Neural cell (in vitro differentiated cells): ENCODE data around the gene CXCL14. TPM values are rescaled to one million over a fixed set of nuclear protein-coding genes. Genes with fewer than 3 reads are reported as not detected.

Experiments used
- H2AFZ ChIP-seq: fragments of 200-600, 300-800 bp; sonication (generic), shearing (Covaris generic); 2 replicates; pipeline ENCODE4 v1.6.0; 2014; ENCODE audit warnings: low read depth, mild to moderate bottlenecking, antibody characterized with exemption, low read length, moderate library complexity
- H3F3A ChIP-seq: fragments of 200-600 bp; shearing (Covaris generic); 2 replicates; pipeline ENCODE4 v1.6.1; 2016; ENCODE audit warnings: mild to moderate bottlenecking, moderate library complexity, mixed read lengths, antibody characterized with exemption, low read length; ENCODE audit not compliant: insufficient read depth, poor library complexity, severe bottlenecking
- H3K27ac ChIP-seq: fragments of 200-600, 300-800 bp; sonication (generic), shearing (Covaris generic); 2 replicates; pipeline ENCODE4 v1.5.1; 2014; ENCODE audit warnings: mild to moderate bottlenecking, low read length, moderate library complexity
- H3K27me3 ChIP-seq: fragments of 300-800, 200-600 bp; sonication (generic), shearing (Covaris generic); 2 replicates; pipeline ENCODE4 v1.6.0; 2014; ENCODE audit warnings: mild to moderate bottlenecking, low read depth, low read length, moderate library complexity; ENCODE audit not compliant: insufficient read depth
- H3K36me3 ChIP-seq: fragments of 300-800, 200-600 bp; sonication (generic), shearing (Covaris generic); 2 replicates; pipeline ENCODE4 v1.5.1; 2014; ENCODE audit warnings: mild to moderate bottlenecking, antibody characterized with exemption, low read length, moderate library complexity; ENCODE audit not compliant: insufficient read depth
- H3K4me2 ChIP-seq: fragments of 300-800, 200-600 bp; sonication (generic), shearing (Covaris generic); 2 replicates; pipeline ENCODE4 v1.6.0; 2014; ENCODE audit warnings: mild to moderate bottlenecking, low read length
- H3K4me3 ChIP-seq: fragments of 300-800, 200-600 bp; sonication (generic), shearing (Covaris generic); 2 replicates; pipeline ENCODE4 v1.5.1; 2014; ENCODE audit warnings: mild to moderate bottlenecking, low read length, moderate library complexity
- H3K79me2 ChIP-seq: fragments of 200-600 bp; shearing (Covaris generic); replicated peaks from 2 replicates; pipeline ENCODE4 v1.6.0; 2014; ENCODE audit warnings: mild to moderate bottlenecking, low read length, moderate library complexity; ENCODE audit not compliant: insufficient read depth
- H3K9ac ChIP-seq: fragments of 300-800, 200-600 bp; sonication (generic), shearing (Covaris generic); 2 replicates; pipeline ENCODE4 v1.6.1; 2016; ENCODE audit warnings: mild to moderate bottlenecking, low read length, mixed read lengths
- H3K9me2 ChIP-seq: fragments of 200-600 bp; shearing (Covaris generic); 2 replicates; pipeline ENCODE4 v1.6.1; 2016; ENCODE audit warnings: mild to moderate bottlenecking, low read length, mixed read lengths; ENCODE audit not compliant: insufficient read depth
- H3K9me3 ChIP-seq: fragments of 200-600, 300-800 bp; sonication (generic), shearing (Covaris generic); 2 replicates; pipeline ENCODE4 v1.6.1; 2016; ENCODE audit warnings: mild to moderate bottlenecking, mixed run types, low read length, moderate library complexity, mixed read lengths
- H4K20me1 ChIP-seq: fragments of 200-600 bp; shearing (Covaris generic); 2 replicates; pipeline ENCODE4 v1.6.1; 2016; ENCODE audit warnings: mild to moderate bottlenecking, mixed run types; ENCODE audit not compliant: insufficient read depth
- EP300 ChIP-seq: fragments of 450-650 bp; conservative IDR thresholded peaks from 2 replicates; pipeline ENCODE4 v1.6.1; 2014; ENCODE audit warnings: antibody characterized with exemption, mild to moderate bottlenecking, moderate library complexity; ENCODE audit not compliant: poor library complexity, severe bottlenecking
- EZH2 ChIP-seq: fragments of 200-600, 300-800 bp; shearing (Covaris generic), sonication (generic); IDR thresholded peaks from 2 replicates; pipeline ENCODE4 v1.6.1; 2014; ENCODE audit warnings: antibody characterized with exemption, low read length, borderline replicate concordance, mild to moderate bottlenecking; ENCODE audit not compliant: insufficient read depth, poor library complexity, severe bottlenecking
- MXI1 ChIP-seq: fragments of 450-650 bp; conservative IDR thresholded peaks from 2 replicates; pipeline ENCODE4 v1.6.1; 2014; ENCODE audit warnings: antibody characterized with exemption, mild to moderate bottlenecking; ENCODE audit not compliant: poor library complexity, severe bottlenecking
- POLR2AphosphoS5 ChIP-seq: IDR thresholded peaks from 2 replicates; pipeline ENCODE4 v1.6.1; 2012
- RAD21 ChIP-seq: fragments of 450-650 bp; conservative IDR thresholded peaks from 2 replicates; pipeline ENCODE4 v1.6.1; 2014; ENCODE audit warnings: antibody characterized with exemption, mild to moderate bottlenecking, moderate library complexity
- SMC3 ChIP-seq: fragments of 450-650 bp; conservative IDR thresholded peaks from 2 replicates; pipeline ENCODE4 v1.6.1; 2014; ENCODE audit warnings: antibody characterized with exemption, mild to moderate bottlenecking, moderate library complexity; ENCODE audit not compliant: poor library complexity
- TAF1 ChIP-seq: IDR thresholded peaks from 2 replicates; pipeline ENCODE4 v1.6.1; 2012; ENCODE audit warnings: low read depth
- polyA plus RNA-seq: library from polyadenylated mRNA; depleted of rRNA; stranded (reverse); fragments of >200 nt; gene quantifications from 2 replicates; pipeline ENCODE4 v1.2.3, GENCODE V29; 2014
- TF ChIP-seq, protein P1 (sequence below): fragments of 450-650 bp; IDR thresholded peaks from 2 replicates; pipeline ENCODE4 v1.5.1; 2014; ENCODE audit warnings: antibody characterized with exemption, mild to moderate bottlenecking, moderate library complexity; ENCODE audit not compliant: poor library complexity, severe bottlenecking
- TF ChIP-seq, protein P2 (sequence below): IDR thresholded peaks from 2 replicates; pipeline ENCODE4 v1.6.1; 2012; ENCODE audit warnings: borderline replicate concordance

CXCL14 gene
- polyA plus RNA-seq, 1 donor from 2014 or later, result not detected

DNA sequence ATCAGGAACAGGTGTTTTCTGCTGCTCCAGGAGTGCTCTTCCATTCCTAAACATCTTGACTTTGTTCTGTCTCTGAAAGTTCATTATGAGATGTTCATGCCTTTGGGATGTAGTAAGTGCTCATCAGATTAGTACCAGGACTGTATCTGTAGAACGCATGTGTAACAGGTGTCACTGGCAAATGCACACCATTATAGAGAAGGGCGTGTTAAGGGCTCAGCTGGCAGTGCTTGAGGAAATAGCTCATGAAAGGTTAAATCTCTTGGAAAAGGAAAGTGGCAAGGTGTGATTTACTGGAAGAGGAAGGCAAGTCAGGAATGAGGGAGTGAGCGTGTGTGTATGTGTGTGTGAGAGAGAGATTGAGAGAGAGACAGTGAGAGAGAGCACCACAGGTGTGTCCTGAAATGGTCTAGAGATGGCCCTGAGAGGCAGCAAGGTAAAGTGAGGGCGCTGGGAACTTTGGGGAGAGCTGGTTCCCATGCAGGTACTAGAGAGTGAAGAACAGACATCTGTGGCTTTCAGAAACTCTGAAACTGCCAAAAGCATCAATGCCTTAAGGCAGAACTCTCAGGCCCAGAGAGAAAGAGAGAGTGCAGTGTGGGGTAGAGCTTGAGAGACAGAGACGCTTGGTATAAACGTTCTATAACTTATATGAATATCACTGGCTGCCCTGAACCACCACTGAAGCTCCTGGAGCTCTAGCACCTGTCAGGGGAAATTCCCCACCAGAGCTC lies 13.7 kb upstream of the CXCL14 start:
- no peaks in the 10 kb centered on the region for H4K20me1 ChIP-seq
- TF ChIP-seq POLR2AphosphoS5 (no peak), TAF1 (no peak), EP300 (no peak), EZH2 (no peak), RAD21 (no peak), SMC3 (no peak), MXI1 (no peak)
- TF ChIP-seq, protein P1, sequence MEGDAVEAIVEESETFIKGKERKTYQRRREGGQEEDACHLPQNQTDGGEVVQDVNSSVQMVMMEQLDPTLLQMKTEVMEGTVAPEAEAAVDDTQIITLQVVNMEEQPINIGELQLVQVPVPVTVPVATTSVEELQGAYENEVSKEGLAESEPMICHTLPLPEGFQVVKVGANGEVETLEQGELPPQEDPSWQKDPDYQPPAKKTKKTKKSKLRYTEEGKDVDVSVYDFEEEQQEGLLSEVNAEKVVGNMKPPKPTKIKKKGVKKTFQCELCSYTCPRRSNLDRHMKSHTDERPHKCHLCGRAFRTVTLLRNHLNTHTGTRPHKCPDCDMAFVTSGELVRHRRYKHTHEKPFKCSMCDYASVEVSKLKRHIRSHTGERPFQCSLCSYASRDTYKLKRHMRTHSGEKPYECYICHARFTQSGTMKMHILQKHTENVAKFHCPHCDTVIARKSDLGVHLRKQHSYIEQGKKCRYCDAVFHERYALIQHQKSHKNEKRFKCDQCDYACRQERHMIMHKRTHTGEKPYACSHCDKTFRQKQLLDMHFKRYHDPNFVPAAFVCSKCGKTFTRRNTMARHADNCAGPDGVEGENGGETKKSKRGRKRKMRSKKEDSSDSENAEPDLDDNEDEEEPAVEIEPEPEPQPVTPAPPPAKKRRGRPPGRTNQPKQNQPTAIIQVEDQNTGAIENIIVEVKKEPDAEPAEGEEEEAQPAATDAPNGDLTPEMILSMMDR, result no peak
- TF ChIP-seq, protein P2, sequence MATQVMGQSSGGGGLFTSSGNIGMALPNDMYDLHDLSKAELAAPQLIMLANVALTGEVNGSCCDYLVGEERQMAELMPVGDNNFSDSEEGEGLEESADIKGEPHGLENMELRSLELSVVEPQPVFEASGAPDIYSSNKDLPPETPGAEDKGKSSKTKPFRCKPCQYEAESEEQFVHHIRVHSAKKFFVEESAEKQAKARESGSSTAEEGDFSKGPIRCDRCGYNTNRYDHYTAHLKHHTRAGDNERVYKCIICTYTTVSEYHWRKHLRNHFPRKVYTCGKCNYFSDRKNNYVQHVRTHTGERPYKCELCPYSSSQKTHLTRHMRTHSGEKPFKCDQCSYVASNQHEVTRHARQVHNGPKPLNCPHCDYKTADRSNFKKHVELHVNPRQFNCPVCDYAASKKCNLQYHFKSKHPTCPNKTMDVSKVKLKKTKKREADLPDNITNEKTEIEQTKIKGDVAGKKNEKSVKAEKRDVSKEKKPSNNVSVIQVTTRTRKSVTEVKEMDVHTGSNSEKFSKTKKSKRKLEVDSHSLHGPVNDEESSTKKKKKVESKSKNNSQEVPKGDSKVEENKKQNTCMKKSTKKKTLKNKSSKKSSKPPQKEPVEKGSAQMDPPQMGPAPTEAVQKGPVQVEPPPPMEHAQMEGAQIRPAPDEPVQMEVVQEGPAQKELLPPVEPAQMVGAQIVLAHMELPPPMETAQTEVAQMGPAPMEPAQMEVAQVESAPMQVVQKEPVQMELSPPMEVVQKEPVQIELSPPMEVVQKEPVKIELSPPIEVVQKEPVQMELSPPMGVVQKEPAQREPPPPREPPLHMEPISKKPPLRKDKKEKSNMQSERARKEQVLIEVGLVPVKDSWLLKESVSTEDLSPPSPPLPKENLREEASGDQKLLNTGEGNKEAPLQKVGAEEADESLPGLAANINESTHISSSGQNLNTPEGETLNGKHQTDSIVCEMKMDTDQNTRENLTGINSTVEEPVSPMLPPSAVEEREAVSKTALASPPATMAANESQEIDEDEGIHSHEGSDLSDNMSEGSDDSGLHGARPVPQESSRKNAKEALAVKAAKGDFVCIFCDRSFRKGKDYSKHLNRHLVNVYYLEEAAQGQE, result no peak
- no peak overlapping the region for H2AFZ ChIP-seq
- H3K79me2 ChIP-seq, result no peaks in the 10 kb centered on the region
- no peaks in the 10 kb centered on the region for H3K36me3 ChIP-seq
- no peak overlapping the region for H3K27ac ChIP-seq
- no peaks in the 10 kb centered on the region for H3K9me3 ChIP-seq
- H3K9me2 ChIP-seq, result no peaks in the 10 kb centered on the region
- H3K4me3 ChIP-seq, result no peak overlapping the region
- no peak overlapping the region for H3K4me2 ChIP-seq
- no peak overlapping the region for H3K9ac ChIP-seq
- H3F3A ChIP-seq, result no peaks in the 10 kb centered on the region
- H3K27me3 ChIP-seq, result no peaks in the 10 kb centered on the region

DNA sequence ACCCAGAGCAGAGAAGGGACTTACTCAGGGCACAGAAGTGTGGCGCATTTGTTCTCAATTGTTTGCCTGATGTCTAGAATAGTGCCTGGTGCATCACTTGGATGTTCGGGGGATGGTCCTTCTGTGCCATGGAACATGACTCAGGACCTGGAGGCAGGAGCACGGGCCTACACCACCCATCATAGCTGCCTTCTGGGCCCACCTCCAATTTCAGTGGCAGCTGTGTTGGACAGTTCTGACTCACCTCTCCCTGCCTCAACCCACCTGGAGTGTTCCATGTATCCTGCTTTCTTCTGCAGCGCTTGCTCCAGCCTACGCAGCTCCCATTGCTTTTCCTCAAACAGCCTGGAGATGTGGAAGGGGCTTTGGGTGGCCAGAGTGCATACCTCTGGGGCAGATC lies 12.5 kb upstream of the CXCL14 start:
- TF ChIP-seq MXI1, result no peak
- TF ChIP-seq EP300, result no peak
- no peak for TF ChIP-seq TAF1
- no peak for TF ChIP-seq EZH2
- TF ChIP-seq RAD21, result no peak
- TF ChIP-seq, protein P2, result no peak
- TF ChIP-seq, protein P1, result no peak
- no peak for TF ChIP-seq SMC3
- TF ChIP-seq POLR2AphosphoS5, result no peak
- H3K4me3 ChIP-seq, result no peak overlapping the region

More for the DNA sequence above, 12.5 kb upstream of the CXCL14 start:
- H3F3A ChIP-seq, result no peaks in the 10 kb centered on the region
- H3K27me3 ChIP-seq, result no peaks in the 10 kb centered on the region
- no peaks in the 10 kb centered on the region for H3K36me3 ChIP-seq
- no peaks in the 10 kb centered on the region for H3K79me2 ChIP-seq
- H3K9ac ChIP-seq, result no peak overlapping the region
- H3K4me2 ChIP-seq, result no peak overlapping the region
- no peaks in the 10 kb centered on the region for H3K9me2 ChIP-seq
- H3K27ac ChIP-seq, result no peak overlapping the region
- no peaks in the 10 kb centered on the region for H4K20me1 ChIP-seq
- no peak overlapping the region for H2AFZ ChIP-seq
- no peaks in the 10 kb centered on the region for H3K9me3 ChIP-seq
